PC-9 (cell line): ENCODE data around the gene SLC9A6. TPM values are rescaled to one million over a fixed set of nuclear protein-coding genes. Genes with fewer than 3 reads are reported as not detected.

Experiments
- BruUV-seq: library from RNA; stranded (reverse); fragments of 400-500 nt; replicated peaks from 2 replicates; lab custom pipeline; 2021; lab: Mats Ljungman, UMichigan
- CTCF ChIA-PET: fragments of 300-600 bp; sonication (Branson Sonifier 250); formaldehyde crosslinking; loops from one replicate; lab custom pipeline; 2022; ENCODE audit warnings: antibody characterized with exemption; lab: Charles Lee
- POLR2A ChIA-PET: fragments of 300-600 bp; sonication (Branson Sonifier 250); formaldehyde crosslinking; loops from one replicate; lab custom pipeline; 2022; ENCODE audit warnings: antibody characterized with exemption; ENCODE audit not compliant: unreplicated experiment; lab: Charles Lee
- DNase-seq, 2 experiments: peaks; one replicate each; pipeline versions ENCODE4 v3.0.0 to v3.0.0-alpha.2; 2015 to 2022; ENCODE audit warnings: mixed read lengths in 1 of 2
- H2AFZ ChIP-seq: fragments of 200-600 bp; sonication (generic); 2 replicates; pipeline ENCODE4 v1.8.1; 2017; ENCODE audit warnings: antibody characterized with exemption
- H3F3A ChIP-seq: fragments of 200-600 bp; sonication (generic); 2 replicates; pipeline ENCODE4 v1.8.1; 2017; ENCODE audit warnings: antibody characterized with exemption, mild to moderate bottlenecking, low read depth; ENCODE audit not compliant: insufficient read depth
- H3K27ac ChIP-seq: fragments of 200-600 bp; sonication (generic); 2 replicates; pipeline ENCODE4 v1.6.1; 2016; ENCODE audit warnings: mixed run types
- H3K27me3 ChIP-seq: fragments of 200-600 bp; sonication (generic); 2 replicates; pipeline ENCODE4 v1.6.1; 2016; ENCODE audit warnings: low read depth, mixed run types; ENCODE audit not compliant: insufficient read depth
- H3K36me3 ChIP-seq: fragments of 200-600 bp; sonication (generic); 2 replicates; pipeline ENCODE4 v1.6.1; 2016; ENCODE audit warnings: low read depth, mixed run types
- H3K4me1 ChIP-seq: fragments of 200-600 bp; sonication (generic); replicated peaks from 2 replicates; pipeline ENCODE4 v1.6.1; 2016; ENCODE audit warnings: mixed run types; ENCODE audit not compliant: insufficient read depth
- H3K4me2 ChIP-seq: fragments of 200-600 bp; sonication (generic); 2 replicates; pipeline ENCODE4 v1.6.1; 2017; ENCODE audit warnings: mixed run types
- H3K4me3 ChIP-seq: fragments of 200-600 bp; sonication (generic); 2 replicates; pipeline ENCODE4 v1.6.1; 2016; ENCODE audit warnings: mixed run types
- H3K79me2 ChIP-seq: fragments of 200-600 bp; sonication (generic); 2 replicates; pipeline ENCODE4 v1.6.1; 2017; ENCODE audit warnings: low read depth, mixed run types
- H3K9me2 ChIP-seq: fragments of 200-600 bp; sonication (generic); 2 replicates; pipeline ENCODE4 v1.8.1; 2017; ENCODE audit warnings: mild to moderate bottlenecking; ENCODE audit not compliant: insufficient read depth
- H3K9me3 ChIP-seq: fragments of 200-600 bp; sonication (generic); 2 replicates; pipeline ENCODE4 v1.8.1; 2016; ENCODE audit warnings: low read depth; ENCODE audit not compliant: insufficient read depth
- H4K20me1 ChIP-seq: fragments of 200-600 bp; sonication (generic); 2 replicates; pipeline ENCODE4 v1.8.1; 2017; ENCODE audit not compliant: insufficient read depth
- EZH2 ChIP-seq: fragments of 200-600 bp; sonication (generic); IDR thresholded peaks from 2 replicates; pipeline ENCODE4 v1.8.0; 2017; ENCODE audit warnings: antibody characterized with exemption, low read depth
- intact Hi-C: fragments of 100-400 bp; cut with micrococcal nuclease; formaldehyde crosslinking; loops from one replicate; pipeline ENCODE4 v1.10.0; 2022; ENCODE audit not compliant: unreplicated experiment
- total RNA-seq: library from RNA; stranded (reverse); gene quantifications from 2 replicates; pipeline ENCODE4 v1.2.3, GENCODE V29; 2021
- TF ChIP-seq, protein P1 (sequence below): fragments of 200-600 bp; sonication (generic); conservative IDR thresholded peaks from 2 replicates; pipeline ENCODE4 v1.6.1; 2017; ENCODE audit warnings: mixed run types, antibody characterized with exemption, mild to moderate bottlenecking, moderate library complexity

The SLC9A6 gene
- total RNA-seq, 1 experiment from 2014 or later = 16.5 TPM

- Histone ChIP-seq H3K36me3 (no peaks in the 10 kb centered on the region), H3K79me2 (no peaks in the 10 kb centered on the region), H3K9me3 (no peaks in the 10 kb centered on the region), H3K27ac (no peak overlapping the region), H3K4me3 (no peak overlapping the region), H3K4me2 (no peak overlapping the region), H4K20me1 (no peaks in the 10 kb centered on the region), H2AFZ (no peak overlapping the region), H3K9me2 (no peaks in the 10 kb centered on the region), H3F3A (peaks cover 7% of the 10 kb centered on the region; the same call in 1 of the 2 replicates), H3K4me1 (peaks cover 7% of the 10 kb centered on the region), H3K27me3 (no peaks in the 10 kb centered on the region)
- ChIA-PET CTCF (interaction anchor here (0.7 kb wide), 1 partner anchor 120 kb away, joined by 6 read pairs; no protein-coding TSS in a partner anchor), POLR2A (no interaction called here)
- no peak for DNase-seq
- intact Hi-C loops = no loop called here
- no TSS peak for BruUV-seq
- TF ChIP-seq EZH2 = no peak
These were observed 72.3 kb downstream of the SLC9A6 start for GRCh38 chrX:136057567-136057966.

DNA sequence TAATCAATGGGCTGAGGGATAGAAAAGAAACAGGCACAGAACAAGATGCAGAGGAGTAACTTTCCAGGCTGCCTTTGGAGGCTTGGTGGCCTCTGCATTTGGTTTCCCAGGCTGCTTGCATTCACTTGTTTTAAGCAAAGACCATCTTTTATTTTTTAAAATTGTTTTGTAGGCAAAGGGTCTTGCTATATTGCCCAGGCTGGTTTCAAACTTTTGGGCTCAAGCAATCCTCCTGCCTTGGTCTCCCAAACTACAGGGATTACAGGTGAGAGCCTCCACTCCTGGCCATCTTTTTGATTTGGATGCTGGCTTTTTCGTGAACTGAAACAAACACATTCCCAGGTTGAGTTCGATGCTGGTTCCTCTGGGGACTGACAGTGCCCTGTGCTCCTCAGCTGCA lies 74.1 kb downstream of the SLC9A6 start:
- CTCF ChIA-PET = no interaction called here
- Histone ChIP-seq H3K4me1 (peaks cover 25% of the 10 kb centered on the region), H4K20me1 (no peaks in the 10 kb centered on the region), H3F3A (peaks cover 25% of the 10 kb centered on the region; the same call in 1 of the 2 replicates), H2AFZ (no peak overlapping the region), H3K4me3 (no peak overlapping the region), H3K9me2 (no peaks in the 10 kb centered on the region), H3K27me3 (no peaks in the 10 kb centered on the region), H3K9me3 (no peaks in the 10 kb centered on the region), H3K79me2 (no peaks in the 10 kb centered on the region), H3K4me2 (no peak overlapping the region), H3K27ac (no peak overlapping the region), H3K36me3 (no peaks in the 10 kb centered on the region)
- TF ChIP-seq, protein P1, sequence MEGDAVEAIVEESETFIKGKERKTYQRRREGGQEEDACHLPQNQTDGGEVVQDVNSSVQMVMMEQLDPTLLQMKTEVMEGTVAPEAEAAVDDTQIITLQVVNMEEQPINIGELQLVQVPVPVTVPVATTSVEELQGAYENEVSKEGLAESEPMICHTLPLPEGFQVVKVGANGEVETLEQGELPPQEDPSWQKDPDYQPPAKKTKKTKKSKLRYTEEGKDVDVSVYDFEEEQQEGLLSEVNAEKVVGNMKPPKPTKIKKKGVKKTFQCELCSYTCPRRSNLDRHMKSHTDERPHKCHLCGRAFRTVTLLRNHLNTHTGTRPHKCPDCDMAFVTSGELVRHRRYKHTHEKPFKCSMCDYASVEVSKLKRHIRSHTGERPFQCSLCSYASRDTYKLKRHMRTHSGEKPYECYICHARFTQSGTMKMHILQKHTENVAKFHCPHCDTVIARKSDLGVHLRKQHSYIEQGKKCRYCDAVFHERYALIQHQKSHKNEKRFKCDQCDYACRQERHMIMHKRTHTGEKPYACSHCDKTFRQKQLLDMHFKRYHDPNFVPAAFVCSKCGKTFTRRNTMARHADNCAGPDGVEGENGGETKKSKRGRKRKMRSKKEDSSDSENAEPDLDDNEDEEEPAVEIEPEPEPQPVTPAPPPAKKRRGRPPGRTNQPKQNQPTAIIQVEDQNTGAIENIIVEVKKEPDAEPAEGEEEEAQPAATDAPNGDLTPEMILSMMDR = no peak
- no peak for TF ChIP-seq EZH2
- no TSS peak for BruUV-seq
- intact Hi-C loops = no loop called here
- POLR2A ChIA-PET = no interaction called here
- DNase-seq = no peak

DNA sequence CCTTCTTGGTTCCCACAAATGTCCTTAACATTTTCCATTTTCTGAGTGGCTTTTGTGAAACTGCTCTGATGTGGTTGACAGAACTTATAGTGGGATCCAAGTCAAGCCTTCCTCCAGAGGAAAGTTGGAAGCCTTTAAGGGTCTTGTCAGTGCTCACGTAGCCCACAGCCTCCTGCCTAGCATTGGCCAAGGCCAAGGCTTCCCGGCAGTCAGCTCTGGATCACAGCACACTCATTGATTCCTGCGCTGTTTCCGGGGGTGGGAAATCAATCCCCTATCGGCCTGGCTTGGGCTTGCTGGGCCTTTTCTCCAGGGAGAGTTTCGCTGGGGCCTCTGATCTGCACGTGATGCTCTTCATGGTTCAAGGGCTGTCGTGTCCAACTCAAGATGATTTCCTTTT lies 76.1 kb downstream of the SLC9A6 start:
- Histone ChIP-seq H3K27me3 (no peaks in the 10 kb centered on the region), H3K9me2 (no peaks in the 10 kb centered on the region), H3K27ac (no peak overlapping the region), H4K20me1 (no peaks in the 10 kb centered on the region), H3K4me1 (peaks cover 42% of the 10 kb centered on the region), H3K79me2 (no peaks in the 10 kb centered on the region), H2AFZ (no peak overlapping the region), H3K4me2 (no peak overlapping the region), H3K4me3 (no peak overlapping the region), H3F3A (peaks cover 42% of the 10 kb centered on the region; the same call in 1 of the 2 replicates), H3K9me3 (no peaks in the 10 kb centered on the region), H3K36me3 (no peaks in the 10 kb centered on the region)
- no peak for DNase-seq
- CTCF ChIA-PET = no interaction called here
- POLR2A ChIA-PET = no interaction called here
- no TSS peak for BruUV-seq
- intact Hi-C loops = no loop called here
- TF ChIP-seq EZH2 = no peak
- TF ChIP-seq, protein P1 = no peak

- ChIA-PET POLR2A (no interaction called here), CTCF (no interaction called here)
- Histone ChIP-seq H4K20me1 (no peaks in the 10 kb centered on the region), H3K27me3 (no peaks in the 10 kb centered on the region), H3K27ac (no peak overlapping the region), H3K4me2 (no peak overlapping the region), H3K36me3 (no peaks in the 10 kb centered on the region), H3K4me3 (no peak overlapping the region), H3K79me2 (no peaks in the 10 kb centered on the region), H3K9me2 (no peaks in the 10 kb centered on the region), H3K4me1 (peaks cover 44% of the 10 kb centered on the region), H3F3A (peaks cover 43% of the 10 kb centered on the region; the same call in 1 of the 2 replicates), H3K9me3 (no peaks in the 10 kb centered on the region), H2AFZ (no peak overlapping the region)
- no TSS peak for BruUV-seq
- no peak for TF ChIP-seq EZH2
- TF ChIP-seq, protein P1 = no peak
- intact Hi-C loops = no loop called here
- DNase-seq = no peak
These were observed 76.5 kb downstream of the SLC9A6 start for GRCh38 chrX:136061696-136062095.
